Hindlimb muscle (tissue), 1 donor: ENCODE measurements around the gene RPS15A. TPM values are rescaled to one million over a fixed set of nuclear protein-coding genes. Genes with fewer than 3 reads are reported as not detected.
"Not testable (repeated sequence)": the region's sequence is repeated elsewhere in the genome, so short reads cannot be mapped to it uniquely, and the experiment has no call there.

Source experiments
- DNase-seq: peaks from one replicate; pipeline ENCODE4 v3.0.0-alpha.2; 2013
- polyA plus RNA-seq: library from polyadenylated mRNA; unstranded; fragments of 120-200 nt; gene quantifications from one replicate; pipeline ENCODE4 v1.2.1, GENCODE V29; 2013; ENCODE audit not compliant: insufficient read length

The RPS15A gene
- polyA plus RNA-seq, 1 donor: 1,569 TPM

- not testable (repeated sequence) for DNase-seq
These were observed 47.3 kb downstream of the RPS15A start for GRCh38 chr16:18742870-18743269.

- DNase-seq: not testable (repeated sequence)
These were observed 50.1 kb downstream of the RPS15A start for GRCh38 chr16:18740027-18740426.

DNA sequence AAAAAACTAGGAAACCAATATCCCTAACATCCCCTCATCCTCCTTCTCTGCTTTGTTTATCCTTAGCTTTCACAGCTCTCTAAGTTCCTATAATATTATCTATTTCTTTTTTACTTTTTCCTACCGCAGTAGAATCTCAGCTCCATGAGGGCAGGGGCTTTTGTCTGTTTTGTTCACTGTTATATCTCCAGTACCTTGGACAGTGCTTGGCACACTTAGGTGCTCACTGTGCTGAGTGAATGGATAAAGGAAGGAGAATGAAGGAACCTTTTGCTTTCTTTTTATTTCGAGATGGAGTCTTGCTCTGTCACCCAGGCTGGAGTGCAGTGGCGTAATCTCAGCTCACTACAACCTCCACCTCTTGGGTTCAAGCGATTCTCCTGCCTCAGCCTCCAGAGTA is 51.4 kb downstream of the RPS15A start:
- not testable (repeated sequence) for DNase-seq

DNA sequence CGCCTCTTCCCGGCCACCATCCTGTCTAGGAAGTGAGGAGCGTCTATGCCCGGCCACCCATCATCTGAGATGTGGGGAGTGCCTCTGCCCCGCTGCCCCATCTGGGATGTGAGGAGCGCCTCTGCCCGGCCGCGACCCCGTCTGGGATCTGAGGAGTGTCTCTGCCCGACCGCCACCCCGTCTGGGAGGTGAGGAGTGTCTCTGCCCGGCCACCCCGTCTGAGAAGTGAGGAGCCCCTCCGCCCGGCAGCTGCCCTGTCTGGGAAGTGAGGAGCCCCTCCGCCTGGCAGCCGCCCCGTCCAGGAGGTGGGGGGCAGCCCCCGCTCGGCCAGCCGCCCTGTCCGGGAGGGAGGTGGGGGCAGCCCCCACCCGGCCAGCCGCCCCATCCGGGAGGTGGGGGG is 55.9 kb downstream of the RPS15A start:
- not testable (repeated sequence) for DNase-seq

Other genes with a start within 250 kb of the RPS15A start
- 71.0 TPM for gene NOMO2, start 228.2 kb downstream of the RPS15A start, polyA plus RNA-seq
- 83.7 TPM for gene ARL6IP1, start 11.2 kb upstream of the RPS15A start, polyA plus RNA-seq
- gene SMG1, start 136.1 kb upstream of the RPS15A start, polyA plus RNA-seq: 48.5 TPM
- 1.9 TPM for gene TMC7, start 193.6 kb upstream of the RPS15A start, polyA plus RNA-seq